Renal cortical epithelial cell (primary cell): ENCODE data around the gene ADNP2. TPM values are rescaled to one million over a fixed set of nuclear protein-coding genes. Genes with fewer than 3 reads are reported as not detected.

Experiments
- DNase-seq: peaks from one replicate; pipeline ENCODE4 v3.0.0-alpha.2; 2011; ENCODE audit warnings: low read depth
- total RNA-seq: library from RNA; depleted of rRNA; stranded (reverse); fragments of >200 nt; gene quantifications from 2 replicates; pipeline ENCODE4 v1.2.3, GENCODE V29; 2014

ADNP2 gene
- total RNA-seq, 1 donor from 2014 or later: 22.4 TPM

DNA sequence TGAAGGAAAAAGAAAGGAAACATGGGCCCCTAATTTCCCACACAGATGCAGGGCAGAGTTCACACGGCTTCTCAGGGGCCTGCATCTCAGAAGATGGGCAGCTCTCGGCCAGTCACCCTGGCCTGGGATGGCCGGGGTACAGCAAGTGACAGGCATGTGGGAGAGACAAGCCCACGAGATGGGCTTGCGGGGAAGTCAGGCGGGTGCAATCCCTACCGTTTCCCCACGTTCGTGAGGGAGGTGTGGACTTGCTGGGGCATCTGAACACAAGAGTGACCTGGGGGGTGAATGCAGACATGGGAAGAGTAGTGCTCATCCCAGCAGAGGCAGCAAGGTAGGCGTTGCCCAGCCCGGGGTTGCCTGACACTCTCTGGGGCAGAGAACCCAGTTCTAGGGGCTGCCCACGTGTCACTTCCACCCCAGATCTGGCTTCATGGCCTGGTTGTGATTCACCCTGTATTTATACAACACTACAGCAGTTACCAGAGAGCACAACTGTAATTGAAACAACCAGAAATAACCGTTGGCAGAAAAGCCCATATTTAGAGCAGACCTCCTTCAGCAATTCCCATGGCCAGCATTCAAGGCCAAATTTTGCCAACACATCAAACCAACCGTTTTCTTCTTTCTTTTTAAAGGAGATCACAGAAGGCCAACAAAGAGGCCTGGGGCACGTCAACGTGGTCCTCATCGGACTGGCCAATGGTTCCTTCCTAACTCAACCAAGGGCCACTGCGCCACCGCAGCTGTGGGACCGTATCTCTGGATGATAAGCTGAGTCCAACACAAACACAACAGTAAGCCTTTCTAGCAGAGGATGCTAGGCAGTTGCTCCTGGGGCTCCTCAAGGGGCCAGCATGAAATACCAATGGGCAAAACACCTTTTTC lies 79.8 kb downstream of the ADNP2 start:
- no peak for DNase-seq

DNA sequence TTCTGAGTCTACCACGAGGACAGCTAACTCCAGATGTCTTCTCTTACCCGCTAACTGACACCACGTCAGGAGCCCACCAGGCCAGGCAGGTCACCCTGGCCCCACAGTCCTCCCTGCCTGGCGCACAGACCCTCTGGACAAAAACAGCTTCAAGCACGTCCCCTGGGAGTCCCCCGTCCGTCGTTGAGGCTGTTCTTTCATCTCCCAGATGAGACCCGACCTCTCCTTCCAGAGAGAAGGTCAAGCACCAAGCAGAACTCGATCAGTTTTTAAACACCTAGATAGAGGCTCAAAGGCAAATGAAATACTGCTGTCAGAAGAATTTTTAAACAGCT lies 80.4 kb downstream of the ADNP2 start:
- DNase-seq: no peak

Other genes starting within 250 kb of the ADNP2 start
- gene SLC66A2, start 157.6 kb upstream of the ADNP2 start, total RNA-seq: 44.7 and 53.7 TPM in 2 replicates
- 13.1 and 20.1 TPM in 2 replicates for gene HSBP1L1, start 144.6 kb upstream of the ADNP2 start, total RNA-seq
- gene TXNL4A, start 120.7 kb upstream of the ADNP2 start, total RNA-seq: 40.1 and 72.4 TPM in 2 replicates
- gene RBFA, start 74.8 kb upstream of the ADNP2 start, total RNA-seq: 26.0 and 47.1 TPM in 2 replicates
- gene PARD6G, start 138.3 kb downstream of the ADNP2 start, total RNA-seq: 1.2 and 1.5 TPM in 2 replicates